NCI-H146 treated with DMSO at 0.1 percent for 48 hours (cell line): Measurements from ENCODE around the gene ACOX3.
"Not testable (repeated sequence)": the region's sequence is repeated elsewhere in the genome, so short reads cannot be mapped to it uniquely, and the experiment has no call there.

ENCODE experiments used
- DNase-seq: peaks from one replicate; lab custom pipeline; 2025; ENCODE audit not compliant: unreplicated experiment; lab: John Stamatoyannopoulos, UW

ACOX3 gene

DNA sequence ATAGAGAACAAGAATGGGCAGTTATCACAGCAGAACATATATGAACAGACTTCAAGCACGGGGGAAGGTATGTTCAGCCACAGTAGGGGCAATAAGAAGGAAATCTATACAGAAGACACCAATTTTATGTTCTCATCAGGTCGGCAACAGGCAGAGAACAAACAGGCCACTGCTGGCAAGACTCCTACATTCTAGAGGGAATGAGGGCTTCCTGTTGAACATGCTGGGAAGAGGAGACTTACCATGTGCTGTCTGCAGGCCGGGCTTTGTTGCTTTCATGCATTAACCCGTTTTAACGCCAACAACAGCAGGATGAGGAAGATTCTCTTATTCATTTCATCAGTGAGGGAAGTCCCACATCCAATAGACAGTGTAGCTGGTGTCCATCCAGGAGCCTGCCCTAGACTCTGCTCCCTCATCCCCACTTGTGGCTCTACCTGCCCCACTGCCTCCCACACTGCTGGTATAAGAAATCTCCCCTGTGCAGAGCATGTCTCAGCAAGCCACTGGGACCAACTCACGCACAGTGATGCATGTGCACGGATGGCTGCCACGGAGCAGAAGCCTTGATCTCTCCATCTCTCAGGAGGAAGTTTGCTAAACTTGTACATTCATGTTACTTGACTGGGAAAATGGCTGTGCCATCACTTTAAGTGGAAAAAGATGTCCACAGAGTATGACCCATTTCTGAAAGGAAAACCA lies 84.5 kb downstream of the ACOX3 start:
- no peak for DNase-seq

DNA sequence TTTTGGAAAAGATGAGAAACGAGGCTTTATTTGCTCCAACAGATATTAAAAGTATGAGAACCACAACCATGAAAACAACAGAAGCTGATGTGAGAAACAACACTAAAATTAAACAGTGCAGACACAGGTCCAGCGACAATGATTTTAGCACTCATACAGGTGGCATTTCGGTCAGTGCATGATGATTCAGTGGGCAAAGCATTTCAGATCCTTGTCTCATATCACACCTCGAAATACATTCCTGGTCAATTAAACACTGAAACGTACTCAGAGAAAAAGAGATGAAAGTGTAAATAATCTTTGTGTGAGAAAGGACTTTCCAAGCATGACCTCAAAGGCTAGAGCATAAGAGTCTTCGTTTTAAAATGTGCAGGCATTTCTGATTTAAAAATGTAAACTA lies 85.2 kb downstream of the ACOX3 start:
- DNase-seq = no peak

GRCh38 chr4:8353912-8354453 lies 86.5 kb downstream of the ACOX3 start:
- no peak for DNase-seq

- DNase-seq = no peak
These were observed 87.3 kb downstream of the ACOX3 start for GRCh38 chr4:8353158-8353669.

DNA sequence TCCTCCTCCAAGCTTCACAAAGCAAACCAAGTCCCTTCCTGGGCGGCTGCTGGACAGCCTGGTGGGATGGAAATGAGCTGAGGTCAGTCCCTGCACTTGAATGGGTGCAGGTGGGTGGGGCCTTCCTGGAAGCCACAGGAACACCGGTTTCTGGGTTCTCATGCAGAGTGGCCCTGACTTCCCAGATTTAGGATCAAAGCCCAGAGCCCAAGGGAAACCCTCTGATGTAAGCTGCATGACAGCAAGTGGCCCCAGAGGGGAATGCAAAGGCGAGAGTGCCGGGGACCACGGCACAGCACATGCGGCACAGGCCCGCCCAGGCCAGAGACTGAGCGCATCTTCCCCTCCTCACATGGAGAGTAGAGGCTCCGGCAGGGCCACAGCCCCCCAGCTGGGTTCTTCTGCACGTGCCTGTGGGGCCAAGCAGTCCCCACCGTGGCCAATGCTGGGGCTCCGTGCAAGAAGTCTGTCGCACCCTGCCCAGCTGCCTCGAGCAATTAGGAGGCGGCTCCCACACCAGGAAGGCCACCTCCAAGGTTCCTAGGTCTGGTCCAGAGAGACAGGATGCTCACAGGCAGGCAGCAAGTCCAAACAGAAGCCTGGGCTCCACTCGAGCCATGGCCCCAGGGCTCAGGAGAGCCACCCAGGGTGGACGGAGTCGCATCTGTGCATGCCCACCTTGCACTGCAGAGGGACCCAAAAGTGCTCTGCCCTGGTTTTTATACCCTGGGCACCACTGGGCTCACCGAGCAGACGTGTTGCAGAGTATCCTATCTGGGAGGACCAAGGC lies 88.0 kb downstream of the ACOX3 start:
- no peak for DNase-seq

- no peak for DNase-seq
These were observed 88.6 kb downstream of the ACOX3 start for GRCh38 chr4:8351931-8352367.

DNA sequence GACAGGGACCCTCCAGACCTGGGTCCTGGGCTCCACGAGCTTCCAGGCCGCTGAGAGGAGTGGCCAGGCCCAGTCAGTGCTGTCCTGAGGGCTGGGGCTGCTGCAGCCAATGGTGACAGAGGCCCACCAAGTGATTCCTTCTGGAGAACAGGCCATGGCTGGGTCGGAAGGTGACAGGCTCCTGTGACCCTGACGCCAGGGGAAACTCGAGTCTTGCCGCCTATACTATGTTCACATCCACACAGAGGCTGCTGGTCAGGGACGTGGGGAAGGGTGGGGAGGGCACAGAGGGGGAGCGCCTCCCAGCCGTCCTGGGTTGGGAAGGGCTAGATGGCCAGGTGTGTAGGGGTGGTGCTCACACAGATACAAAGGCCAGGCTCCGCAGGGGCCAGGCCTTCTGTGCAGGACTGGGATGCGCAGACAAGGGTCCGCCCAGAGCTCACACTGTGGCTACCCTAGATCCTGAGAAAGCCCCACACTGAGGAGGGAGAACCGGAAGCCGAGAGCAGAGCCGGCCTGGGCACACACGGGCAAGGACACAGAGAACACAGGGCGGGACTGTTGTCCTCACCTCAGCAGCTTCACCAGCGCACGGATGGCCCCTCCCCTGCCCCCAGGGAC lies 89.6 kb downstream of the ACOX3 start:
- no peak for DNase-seq

DNA sequence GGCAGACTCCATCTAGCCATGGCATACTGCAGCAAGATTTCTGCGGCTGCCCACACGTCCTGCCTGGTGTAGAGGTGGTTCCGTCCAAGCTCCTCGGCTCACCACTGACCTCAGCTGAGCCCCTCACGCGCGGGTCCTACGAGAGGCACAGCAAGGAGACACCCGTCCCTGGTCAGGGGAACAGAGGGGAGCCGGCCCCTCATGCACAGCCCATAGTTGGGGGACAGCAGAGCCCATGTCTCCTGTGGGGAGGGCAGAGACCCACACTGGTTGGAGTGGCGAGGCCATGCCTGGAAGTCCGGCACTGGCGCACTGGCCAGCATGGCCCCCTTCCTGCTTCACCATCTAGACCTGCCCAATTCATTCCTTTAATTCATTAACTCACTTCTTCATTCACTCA lies 90.2 kb downstream of the ACOX3 start:
- no peak for DNase-seq

DNA sequence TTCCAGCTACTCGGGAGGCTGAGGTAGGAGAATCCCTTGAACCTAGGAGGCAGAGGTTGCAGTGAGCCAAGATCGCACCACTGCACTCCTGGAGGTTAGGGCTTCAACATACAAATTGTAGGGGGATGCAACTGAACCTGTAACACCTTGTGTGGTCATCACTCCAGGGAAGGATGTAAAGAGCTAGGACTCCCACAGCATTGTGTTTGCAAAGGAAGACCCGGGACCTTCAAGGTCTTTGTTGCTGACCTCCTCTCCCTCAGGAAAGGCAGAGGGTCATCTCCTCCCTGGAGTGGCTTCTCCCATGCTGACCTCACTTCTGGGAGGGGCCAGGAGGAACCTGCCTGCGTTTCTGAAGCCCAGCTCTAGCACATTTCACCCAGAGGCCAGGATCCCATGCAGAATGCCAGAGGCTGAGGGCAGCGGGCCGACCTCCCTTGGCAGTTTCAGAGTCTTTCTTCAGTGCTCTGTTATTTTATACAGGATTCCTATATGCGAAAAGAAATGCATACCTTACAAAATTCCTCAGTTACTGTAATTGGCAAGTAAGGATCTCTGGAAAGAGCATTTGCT lies 90.8 kb downstream of the ACOX3 start:
- DNase-seq = no peak

DNA sequence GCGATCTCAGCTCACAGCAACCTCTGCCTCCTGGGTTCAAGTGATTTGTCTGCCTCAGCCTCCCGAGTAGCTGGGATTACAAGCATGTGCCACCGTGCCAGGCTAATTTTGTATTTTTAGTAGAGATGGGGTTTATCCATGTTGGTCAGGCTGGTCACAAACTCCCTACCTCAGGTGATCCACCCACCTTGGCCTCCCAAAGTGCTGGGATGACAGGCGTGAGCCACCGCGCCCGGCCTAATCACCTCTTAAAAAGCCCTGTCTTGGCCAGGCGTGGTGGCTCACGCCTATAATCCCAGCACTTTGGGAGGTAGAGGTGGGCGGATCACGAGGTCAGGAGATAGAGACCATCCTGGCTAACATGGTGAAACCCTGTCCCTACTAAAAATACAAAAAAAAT lies 91.3 kb downstream of the ACOX3 start:
- DNase-seq = not testable (repeated sequence)

DNA sequence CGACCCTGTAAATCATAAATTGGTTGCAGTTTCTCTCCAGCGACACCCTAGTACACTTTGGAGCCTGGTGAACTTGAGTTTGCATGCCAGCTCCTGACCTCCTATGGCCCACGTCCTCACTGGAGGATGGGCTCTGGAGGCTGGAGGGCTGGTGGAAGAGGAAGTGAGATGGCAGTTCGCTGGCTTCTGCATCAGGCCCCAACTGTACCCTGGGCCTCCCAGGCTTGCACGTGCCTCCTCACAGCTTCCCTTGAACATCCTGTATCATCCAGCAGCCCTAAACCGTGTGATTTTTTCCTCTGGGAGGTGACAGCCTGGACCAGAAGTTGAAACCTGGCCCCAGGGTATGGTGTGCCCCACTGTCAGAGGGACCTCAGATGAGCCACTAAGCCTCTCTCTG lies 92.5 kb downstream of the ACOX3 start:
- no peak for DNase-seq

DNA sequence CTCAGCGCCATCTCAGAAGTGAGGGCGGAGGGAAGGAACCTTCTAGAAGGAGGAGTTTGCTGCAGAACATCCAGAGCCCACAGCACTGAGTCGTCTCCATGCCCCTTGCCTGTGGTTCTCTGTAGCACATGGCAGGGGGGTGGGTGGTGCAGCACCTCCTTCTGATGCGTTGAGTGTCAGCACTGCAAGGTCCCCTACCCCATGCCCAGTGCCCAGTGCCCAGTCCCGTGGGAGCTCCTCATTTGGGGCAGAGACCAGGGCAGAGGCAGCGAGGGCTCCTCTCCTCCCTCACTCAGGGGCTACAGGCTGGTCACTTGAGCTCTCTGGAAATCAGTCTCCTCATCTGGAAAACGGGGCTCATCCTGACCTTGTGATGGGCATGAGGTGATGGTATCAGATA lies 92.9 kb downstream of the ACOX3 start:
- no peak for DNase-seq

DNA sequence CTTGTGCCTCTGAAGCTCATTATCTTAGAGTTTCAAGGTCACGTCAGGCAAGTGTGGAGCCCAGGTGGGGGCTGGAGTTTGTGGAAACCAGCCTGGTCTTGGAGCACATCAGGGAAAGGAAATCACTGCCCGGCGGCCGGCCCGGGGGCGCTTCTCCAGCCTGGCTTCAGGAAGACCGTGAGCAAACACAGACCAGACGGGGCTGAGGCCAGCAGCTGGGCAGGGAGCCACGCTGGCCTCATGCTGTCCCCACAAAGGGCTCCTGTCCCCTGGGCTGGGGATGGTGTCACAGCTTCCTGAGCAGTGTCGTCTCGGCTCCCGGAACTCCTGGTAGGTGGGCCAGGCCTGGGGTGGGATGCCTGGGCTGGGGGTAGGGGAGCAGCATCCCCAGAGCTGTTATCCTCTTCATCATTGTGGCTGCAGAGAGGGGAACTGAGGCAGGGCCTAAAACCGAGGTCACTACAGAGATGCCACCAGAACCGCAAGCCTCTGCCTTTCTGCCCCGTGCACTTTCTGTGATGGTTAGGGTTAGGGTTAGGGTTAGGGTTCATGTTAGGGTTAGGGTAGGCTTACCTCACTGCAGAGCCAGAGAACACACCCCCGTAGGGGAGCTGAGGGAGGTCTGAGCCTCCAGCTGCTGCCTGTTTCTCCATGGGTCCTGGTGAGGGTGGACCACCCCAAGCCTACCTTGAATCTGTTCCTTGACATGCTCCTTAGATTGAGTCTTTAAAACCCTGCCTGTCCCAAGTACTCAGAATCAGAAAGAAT lies 93.5 kb downstream of the ACOX3 start:
- DNase-seq = no peak

DNA sequence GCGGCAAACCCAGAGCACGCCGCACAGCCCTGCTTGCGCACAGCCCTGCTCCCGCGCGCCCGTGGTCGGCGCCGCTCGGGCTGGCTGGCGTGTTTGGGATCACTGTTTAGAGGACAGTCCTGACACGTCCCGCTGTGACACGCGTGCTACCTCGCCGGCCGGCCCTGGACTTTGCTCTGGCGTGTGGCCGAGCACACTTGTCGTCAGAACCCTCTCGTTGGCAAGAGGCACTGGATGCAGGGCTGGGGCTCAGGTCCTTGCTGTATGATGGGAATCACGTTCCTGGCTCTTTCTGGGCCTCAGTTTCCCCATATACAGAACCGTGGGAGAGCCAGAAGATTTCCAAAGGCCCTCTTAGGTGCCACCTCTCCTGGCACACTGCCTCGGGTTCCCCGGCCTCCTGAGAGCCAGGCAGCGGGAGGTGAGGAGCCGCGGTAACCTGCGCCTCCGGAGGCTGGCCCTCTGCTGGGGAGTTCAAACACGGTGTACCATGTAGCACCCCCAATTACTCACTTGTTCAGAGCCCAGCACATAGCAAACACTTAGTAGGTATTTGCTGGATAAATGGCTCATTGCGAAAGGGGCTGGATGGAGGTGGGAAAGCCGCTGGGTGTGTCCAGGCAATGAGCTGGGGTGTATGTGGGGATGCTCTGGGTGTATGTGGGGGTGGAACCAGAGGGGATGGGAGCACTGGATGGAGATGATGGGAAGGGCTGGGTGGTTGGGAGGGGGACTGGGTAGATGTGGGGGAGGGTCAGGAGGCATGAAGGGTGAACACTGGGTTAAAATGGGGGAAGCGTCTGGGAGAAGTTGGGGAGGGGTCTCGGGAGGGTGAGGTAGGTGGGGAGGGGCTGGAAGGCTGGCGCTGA lies 94.3 kb downstream of the ACOX3 start:
- no peak for DNase-seq

DNA sequence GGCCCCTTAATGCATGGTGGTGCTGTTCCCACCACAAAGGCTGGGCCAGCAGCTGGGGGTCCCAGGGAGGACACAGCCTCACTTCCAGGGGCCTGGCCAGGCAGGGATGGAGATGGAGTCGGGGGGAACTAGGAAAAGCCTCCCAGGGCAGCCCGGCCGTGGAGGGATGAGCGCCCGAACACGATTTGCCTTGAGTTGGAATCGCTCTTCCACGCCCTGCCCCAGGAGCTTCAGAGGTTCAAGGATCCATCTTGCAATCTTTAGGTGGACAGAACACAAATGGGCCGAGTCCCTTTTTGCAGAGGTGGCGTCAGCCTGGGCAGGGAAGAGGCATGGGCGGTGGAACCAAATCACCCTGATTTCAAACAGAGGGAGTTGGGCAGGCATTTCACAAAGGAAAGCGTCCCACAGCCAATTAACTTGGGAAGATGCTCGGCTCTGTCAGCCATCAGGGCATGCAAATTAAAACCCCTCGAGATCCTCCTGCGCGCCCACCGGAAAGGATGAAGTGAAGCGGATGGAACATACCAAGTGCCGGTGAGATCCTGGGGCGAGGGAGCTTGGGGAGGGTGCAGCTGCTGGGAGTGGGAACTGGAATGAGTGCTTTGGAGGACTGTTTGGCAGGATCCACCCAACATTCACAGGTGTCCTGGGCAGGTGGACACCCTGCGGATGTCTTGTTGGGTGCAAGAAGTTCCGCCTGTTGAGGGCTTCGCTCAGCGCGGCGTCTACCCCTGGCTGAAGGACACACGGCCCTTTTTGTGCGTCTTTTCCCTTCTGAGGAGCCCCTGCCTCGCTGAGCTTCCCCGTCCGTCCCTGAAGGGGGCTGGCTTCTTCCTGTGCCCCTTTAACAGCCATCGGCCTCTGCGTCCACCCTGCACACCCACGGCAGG lies 95.2 kb downstream of the ACOX3 start:
- no peak for DNase-seq

GRCh38 chr4:8344377-8344776 lies 96.1 kb downstream of the ACOX3 start:
- DNase-seq = no peak

DNA sequence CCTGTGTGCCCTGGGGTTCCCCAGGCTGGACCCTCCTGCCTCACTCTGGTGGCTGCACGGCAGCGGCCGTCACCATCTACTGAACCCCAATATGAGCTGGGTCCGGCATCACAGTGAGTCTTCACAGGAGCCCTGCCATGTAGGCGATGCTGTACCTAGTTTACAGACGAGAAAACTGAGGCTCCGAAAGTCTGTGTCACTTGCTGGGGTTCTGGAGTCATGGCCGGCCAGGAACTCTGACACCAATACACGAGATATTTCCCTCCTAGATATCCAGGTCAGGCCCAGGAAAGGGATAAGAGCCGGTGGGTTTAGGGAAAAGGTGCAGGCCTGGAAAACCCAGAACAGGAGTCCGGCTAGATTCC lies 96.6 kb downstream of the ACOX3 start:
- DNase-seq = no peak

DNA sequence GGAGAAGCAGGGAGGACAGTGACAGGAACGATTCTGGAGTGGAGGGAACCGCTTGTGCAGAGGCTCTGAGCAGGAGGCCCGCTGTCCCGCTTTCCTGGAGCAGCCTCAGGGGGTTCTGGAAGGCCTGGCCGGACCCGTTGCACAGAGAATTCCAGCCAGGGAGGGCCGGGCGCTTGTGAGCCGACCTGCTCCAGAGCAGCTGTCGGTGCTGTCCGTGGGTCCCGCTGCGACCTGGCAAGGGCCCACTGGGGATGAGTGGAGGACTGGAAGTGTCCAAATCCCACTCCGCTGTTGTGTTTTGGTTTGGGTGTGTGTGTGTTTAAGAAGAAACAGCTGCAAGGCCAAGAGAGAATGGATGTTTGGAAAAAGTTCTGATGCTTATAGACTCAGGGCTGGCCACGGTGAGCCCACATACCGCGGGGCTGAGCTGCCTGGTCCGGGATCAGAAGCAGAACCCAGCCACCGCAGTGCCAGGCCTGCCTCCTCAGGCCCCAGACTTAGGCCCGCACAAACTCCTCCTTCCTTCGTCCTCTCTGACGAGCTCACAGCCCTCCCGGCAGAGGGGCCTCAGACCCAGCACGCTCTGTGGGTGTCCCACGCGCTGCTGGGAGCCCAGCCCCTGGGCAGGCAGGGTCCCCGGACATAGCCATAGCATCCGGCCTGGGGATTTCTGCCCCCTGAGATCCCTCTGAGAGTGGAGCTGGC lies 97.1 kb downstream of the ACOX3 start:
- DNase-seq = no peak
